H54 (cell line): ENCODE data around the gene SRSF2.
"Not testable (repeated sequence)": the region's sequence is repeated elsewhere in the genome, so short reads cannot be mapped to it uniquely, and the experiment has no call there.

Source experiments
- DNase-seq: peaks from one replicate; pipeline ENCODE4 v3.0.0; 2011; ENCODE audit warnings: low spot score, mixed read lengths; ENCODE audit not compliant: insufficient read length
- FAIRE-seq: peaks from 3 replicates; lab custom pipeline; 2011; peaks lifted over from hg19 to GRCh38; lab: Jason Lieb, UNC
- POLR2A ChIP-seq: IDR thresholded peaks from 2 replicates; pipeline ENCODE4 v1.6.1; 2011; ENCODE audit warnings: low read depth, mild to moderate bottlenecking, low read length

SRSF2 gene

DNA sequence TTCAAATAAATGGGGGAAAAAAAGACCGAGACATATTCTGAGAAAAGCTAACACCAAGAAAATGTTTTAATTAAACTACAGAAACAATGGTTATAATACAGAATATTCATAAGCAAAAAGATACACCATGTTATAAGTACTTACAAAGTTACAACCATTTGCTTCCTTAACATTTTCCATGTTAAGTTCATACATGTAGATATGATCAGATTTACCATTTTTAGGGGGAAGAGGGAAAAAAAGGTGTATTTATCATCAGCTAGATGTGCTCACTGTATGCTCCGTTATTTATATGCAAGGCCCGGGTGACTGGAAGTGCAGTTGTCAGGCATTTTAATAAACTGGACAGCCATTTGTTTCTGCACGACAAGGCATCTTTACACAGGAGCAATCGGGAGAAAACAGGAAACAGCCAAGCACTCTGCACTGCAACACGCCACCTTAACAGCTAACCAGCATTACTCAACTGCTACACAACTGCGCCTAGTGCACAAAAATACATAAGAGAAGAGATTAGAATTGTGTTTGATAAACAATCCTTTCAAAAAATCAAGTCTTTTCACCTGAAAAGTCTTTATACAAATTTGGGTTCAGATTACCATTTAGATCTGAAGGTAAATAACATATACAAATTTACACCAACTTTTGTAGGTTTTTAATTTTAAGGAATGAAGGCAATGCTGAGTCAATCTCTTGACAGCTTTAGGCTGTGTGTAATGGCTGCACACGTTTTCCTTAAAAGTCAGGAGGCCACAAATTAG is 2.9 kb downstream of the SRSF2 start:
- FAIRE-seq (no peak), DNase-seq (no peak)
- no peak for TF ChIP-seq POLR2A

DNA sequence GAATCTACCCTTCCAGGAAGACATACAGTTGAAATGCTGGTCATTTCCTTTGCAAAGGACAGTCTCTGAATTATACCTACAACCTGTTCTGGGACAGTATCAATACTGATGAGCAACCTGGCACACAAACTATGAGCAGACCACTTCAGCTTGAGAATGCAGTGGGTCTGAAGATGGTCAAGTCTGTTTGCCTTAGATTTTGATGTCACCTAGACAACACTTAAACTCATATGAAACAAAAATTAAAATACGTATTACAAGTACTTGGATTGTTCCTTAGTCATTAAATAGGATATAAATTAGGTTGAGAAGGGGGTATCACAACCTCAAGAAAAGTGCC is 3.5 kb downstream of the SRSF2 start:
- FAIRE-seq (no peak), DNase-seq (no peak)
- no peak for TF ChIP-seq POLR2A

DNA sequence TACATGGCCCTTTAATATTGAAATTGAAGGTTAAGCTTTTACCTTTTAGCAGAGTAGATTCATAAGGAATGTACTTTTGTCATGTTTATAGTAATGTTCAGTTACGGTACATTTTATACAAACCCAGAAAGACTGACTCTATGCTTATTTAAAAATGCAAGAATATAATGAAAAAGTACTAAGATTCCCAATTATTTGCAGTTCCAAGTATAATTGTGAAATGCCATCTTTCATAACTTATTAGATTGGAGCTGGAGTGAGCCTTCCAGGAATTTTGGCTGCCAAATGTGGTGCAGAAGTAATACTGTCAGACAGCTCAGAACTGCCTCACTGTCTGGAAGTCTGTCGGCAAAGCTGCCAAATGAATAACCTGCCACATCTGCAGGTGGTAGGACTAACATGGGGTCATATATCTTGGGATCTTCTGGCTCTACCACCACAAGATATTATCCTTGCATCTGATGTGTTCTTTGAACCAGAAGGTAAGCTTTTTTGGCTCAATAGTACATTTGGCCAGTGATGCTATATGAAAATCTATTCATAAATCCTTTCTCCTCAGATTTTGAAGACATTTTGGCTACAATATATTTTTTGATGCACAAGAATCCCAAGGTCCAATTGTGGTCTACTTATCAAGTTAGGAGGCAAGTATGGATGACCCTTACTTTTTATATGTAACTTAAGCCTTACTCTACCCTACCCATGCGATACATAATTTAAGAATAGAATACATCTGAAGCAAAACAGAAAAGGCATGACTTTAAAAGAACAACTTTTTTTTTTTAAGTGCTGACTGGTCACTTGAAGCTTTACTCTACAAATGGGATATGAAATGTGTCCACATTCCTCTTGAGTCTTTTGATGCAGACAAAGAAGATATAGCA is 4.2 kb downstream of the SRSF2 start:
- TF ChIP-seq POLR2A = no peak
- DNase-seq = no peak
- no peak for FAIRE-seq

DNA sequence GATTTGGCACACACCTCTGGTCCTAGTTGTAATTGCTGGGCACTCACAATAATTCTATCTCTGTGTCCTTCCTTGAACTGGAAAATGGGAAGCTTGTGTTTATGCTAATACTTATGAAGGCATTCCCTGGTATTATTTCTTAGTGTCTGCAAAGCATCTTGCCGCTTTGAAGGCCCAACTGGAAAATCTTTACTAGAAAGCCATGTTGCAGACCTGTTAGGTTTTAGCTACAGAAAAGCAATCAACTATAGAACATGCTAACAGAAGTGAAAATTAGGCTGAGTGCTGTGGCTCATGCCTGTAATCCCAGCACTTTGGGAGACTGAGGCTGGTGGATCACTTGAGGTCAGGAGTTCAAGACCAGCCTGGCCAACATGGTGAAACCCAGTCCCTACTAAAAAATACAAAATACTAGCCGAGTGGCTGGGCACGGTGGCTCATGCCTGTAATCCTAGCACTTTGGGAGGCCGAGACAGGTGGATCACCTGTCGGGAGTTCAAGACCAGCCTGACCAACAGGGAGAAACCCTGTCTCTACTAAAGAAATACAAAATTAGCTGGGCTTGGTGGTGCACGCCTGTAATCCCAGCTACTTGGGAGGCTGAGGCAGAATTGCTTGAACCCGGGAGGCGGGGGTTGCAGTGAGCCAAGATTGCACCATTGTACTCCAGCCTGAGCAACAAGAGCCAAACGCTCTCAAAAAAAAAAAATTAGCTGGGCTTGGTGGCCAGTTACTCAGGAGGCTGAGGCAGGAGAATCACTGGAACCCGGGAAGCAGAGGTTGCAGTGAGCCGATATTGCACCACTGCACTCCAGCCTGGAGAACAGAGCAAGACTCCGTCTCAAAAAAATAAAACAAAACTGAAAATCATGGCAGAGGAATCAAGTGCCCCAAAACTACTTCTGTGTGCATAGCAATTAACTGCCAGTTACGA is 5.1 kb downstream of the SRSF2 start:
- FAIRE-seq = not testable (repeated sequence)

DNA sequence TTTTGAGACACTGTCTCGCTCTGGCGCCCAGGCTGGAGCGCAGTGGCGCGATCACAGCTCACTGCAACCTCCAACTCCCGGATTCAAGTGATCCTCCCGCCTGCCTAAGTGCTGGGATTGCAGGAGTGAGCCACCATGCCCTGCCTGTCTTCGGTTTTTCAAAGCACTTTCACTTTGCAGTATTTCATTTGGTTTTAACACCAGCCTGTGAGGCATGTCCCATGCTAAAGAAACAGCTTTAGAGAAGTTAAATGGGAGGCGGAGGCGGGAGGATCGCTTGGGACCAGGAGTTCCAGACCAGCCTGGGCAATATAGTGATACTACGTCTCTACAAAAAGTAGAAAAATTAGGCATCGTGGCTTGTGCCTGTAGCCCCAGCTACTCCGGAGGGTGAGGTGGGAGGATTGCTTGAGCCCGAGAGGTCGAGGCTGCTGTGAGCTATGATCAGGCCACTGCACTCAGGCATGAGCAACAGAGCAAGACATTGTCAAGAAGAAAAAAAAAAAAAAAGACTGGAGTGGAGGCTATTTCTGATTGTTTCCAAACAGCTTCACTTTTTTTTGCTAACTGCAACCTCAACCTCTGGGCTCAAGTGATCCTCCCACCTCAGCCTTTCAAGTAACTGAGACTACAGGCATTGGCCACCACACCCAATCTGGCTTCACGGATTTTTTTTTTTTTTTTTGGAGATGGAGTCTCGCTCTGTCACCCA is 9.2 kb downstream of the SRSF2 start:
- DNase-seq (no peak), FAIRE-seq (no peak)
- TF ChIP-seq POLR2A = no peak

More for the DNA sequence above, 5.1 kb downstream of the SRSF2 start:
- not testable (repeated sequence) for DNase-seq

DNA sequence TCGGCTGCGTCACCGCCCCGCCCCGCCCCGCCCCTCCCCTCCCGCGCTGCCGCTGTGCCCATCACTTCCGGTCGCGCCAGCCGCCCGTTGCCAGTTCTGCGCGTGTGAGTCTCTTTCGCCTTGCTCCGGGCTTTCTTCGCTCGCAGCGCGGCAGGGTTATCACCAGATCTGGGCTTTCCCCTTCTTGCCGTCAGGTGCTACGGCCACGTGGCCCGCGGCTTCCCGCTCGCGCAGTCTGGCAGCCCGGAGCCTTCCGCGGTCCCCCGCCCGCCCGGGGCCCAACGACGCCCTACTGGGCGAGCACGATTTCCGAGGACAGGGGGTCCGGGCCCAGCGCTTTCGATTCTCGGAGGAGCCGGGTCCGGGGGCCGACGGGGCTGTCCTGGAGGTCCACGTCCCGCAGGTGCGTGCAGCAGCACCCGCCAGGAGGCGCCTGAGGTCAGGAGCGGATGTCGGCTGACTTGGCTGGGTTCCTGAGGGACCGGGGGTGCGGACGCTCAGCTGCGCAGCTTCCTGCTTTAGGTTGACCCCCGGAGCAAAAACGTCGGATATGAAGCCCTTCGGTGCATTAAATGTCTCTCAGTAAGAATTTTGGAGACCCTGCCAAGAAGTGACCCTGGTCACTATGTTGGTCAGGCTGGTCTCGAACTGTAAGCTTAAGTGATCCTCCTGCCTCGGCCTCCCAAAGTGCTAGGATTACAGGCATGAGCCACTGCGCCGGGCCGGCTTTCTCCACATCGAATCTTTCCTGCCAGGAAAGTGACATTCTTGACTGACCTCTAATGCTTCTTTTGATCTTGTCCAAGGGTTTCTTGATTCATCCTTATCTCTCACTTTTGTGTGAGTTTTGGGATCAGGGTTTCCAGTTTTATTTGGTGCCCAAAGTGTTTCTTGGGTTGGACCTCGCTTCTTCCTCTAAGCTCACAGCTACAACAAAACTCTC is 10.1 kb downstream of the SRSF2 start, which contains the start of gene METTL23:
METTL23 (plus strand) TSS at position 64 of the 943 bp plus-strand sequence. CDS start 2,872 bp downstream, outside the sequence.
- peak; percentile 75 for TF ChIP-seq POLR2A
- no peak for FAIRE-seq
- no peak for DNase-seq

DNA sequence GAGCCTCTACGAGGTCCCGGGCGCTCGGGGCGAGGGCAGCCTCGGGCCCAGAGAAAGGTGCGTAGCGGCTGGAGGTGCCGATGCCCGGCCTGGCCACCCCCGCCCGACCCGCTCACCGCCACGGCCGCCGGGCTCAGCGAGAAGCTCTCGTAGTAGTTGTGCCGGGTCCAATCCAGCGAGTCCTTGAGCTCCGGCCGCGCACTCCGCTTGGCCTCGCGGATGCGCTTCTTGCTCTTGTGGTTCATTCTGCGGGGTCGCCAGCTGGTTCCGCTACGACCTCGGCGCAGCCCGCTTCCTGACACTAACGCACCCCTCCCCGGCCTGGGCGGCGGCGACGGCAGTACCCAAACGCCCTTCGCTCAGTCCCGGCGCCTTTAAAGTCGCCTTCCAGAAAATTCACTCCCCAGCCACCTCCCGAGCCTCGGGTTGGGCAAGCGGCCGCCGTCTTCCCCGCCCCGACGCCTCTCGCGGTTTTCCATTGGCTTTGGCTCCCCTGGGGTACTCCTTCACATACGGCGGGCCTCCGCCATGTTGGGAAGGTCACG is 10.8 kb downstream of the SRSF2 start, which contains the start of gene JMJD6:
JMJD6 (minus strand) TSS at position 376 of the 545 bp plus-strand sequence; CDS start at position 245, 131 bp downstream.
- FAIRE-seq (no peak), DNase-seq (peak; percentile 90)
- peak; percentile 91 for TF ChIP-seq POLR2A

DNA sequence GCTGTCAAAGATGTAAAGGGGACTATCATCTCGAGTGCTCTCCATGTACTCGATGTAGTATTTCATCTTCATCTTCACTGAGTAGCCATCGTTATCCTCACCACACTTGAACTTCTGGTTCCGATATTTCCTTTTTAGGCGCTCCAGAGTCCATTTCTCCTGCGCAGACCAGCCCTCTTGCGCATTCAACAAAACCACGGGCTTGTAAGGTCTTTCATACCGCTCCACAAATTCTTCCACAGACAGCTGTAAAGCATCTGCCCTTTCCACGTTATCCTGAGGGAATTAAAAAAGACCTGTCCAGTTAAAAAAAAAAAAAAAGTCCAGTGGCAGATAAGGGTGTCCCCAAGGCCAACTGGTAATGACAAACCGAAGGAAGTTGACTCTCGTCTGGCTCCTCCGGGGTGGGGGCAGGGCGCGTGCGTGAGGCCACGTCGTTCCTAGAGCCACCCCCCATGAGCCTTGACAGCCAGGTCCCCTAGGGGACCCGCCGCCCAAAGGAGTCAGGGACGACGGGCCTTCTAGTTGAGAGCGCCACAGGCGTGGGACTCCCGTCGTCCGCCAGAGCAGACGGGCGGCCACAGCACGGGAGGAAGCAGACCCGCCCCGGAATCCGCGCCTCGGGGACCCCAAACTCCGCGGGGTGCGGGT is 11.4 kb downstream of the SRSF2 start:
- TF ChIP-seq POLR2A = peak; percentile 26; the same call in 1 of the 2 replicates
- no peak for DNase-seq
- FAIRE-seq = no peak

DNA sequence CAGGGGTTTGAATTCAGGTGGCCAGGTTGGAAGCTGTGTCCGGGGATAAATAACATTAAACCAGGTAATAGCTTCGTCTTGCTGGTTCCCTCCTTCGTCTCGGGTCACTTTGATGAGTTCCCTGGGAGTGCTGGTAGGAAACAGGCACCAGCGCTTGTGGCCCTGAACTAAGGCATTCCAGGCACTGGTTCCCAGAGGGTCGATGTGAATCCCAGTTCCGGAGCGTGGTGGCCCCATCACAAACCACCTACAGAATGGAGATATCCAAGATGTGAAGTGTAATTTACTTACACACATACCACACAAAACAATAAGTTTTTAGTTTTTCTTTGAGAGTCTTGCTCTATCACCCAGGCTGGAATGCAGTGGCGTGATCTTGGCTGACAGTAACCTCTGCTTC is 13.3 kb downstream of the SRSF2 start:
- DNase-seq (no peak), FAIRE-seq (no peak)
- no peak for TF ChIP-seq POLR2A

DNA sequence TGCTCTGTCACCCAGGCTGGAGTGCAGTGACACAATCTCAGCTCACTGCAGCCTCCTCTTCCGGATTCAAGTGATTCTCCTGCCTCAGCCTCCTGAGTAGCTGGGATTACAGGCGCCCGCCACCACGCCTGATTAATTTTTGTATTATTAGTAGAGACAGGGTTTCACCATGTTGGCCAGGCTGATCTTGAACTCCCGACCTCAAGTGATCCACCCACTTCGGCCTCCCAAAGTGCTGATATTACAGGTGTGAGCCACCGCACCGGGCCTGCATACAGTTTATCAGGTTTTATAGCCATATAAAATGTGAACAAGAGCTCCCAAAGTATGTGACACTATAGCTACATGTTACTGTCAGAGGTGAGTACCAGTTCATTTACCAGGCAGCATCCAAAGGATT is 14.2 kb downstream of the SRSF2 start:
- DNase-seq, FAIRE-seq: not testable (repeated sequence)

DNA sequence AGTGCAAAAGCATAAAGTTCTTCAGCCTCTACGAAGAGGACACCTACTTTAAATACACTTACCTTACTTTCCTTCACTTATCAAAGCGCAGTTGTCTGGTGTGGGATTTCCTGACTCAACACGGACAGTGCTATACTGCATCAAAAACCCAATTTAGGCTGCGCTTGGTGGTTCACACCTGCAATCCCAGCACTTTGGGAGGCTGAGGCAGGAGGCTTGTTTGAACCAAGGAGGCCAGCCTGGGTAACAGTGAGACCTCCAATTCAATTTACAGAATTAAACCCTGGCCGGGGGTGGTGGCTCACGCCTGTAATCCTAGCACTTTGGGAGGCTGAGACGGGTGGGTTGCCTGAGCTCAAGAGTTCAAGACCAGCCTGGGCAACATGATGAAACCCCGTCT is 14.9 kb downstream of the SRSF2 start:
- FAIRE-seq = no peak
- DNase-seq = no peak
- no peak for TF ChIP-seq POLR2A
